DND-41 (cell line): ENCODE data around the gene CHMP1B.

Source experiments
- ATAC-seq: fragments of 200-7000 bp; cut with Tn5 transposase; 3 replicates; pipeline ENCODE4 v1.9.1; 2021; ENCODE audit warnings: low read depth; ENCODE audit not compliant: insufficient read depth
- DNase-seq: peaks from one replicate; pipeline ENCODE4 v3.0.0-alpha.2; 2020
- H2AFZ ChIP-seq: 2 replicates; pipeline ENCODE4 v1.6.0; 2012; ENCODE audit warnings: low read depth, low read length
- H3K27ac ChIP-seq: 2 replicates; pipeline ENCODE4 v1.5.1; 2012; ENCODE audit warnings: low read length, inconsistent platforms
- H3K27me3 ChIP-seq: fragments of 200-600 bp; sonication (generic); 2 replicates; pipeline ENCODE4 v1.6.0; 2012; ENCODE audit warnings: low read length, mild to moderate bottlenecking, inconsistent platforms; ENCODE audit not compliant: insufficient read depth, poor library complexity
- H3K36me3 ChIP-seq: 2 replicates; pipeline ENCODE4 v1.5.1; 2012; ENCODE audit warnings: low read length, inconsistent platforms; ENCODE audit not compliant: insufficient read depth
- H3K4me1 ChIP-seq: 2 replicates; pipeline ENCODE4 v1.5.1; 2012; ENCODE audit warnings: mild to moderate bottlenecking, low read length; ENCODE audit not compliant: insufficient read depth
- H3K4me2 ChIP-seq: 2 replicates; pipeline ENCODE4 v1.6.0; 2012; ENCODE audit warnings: mild to moderate bottlenecking, moderate library complexity, low read length, inconsistent platforms; ENCODE audit not compliant: insufficient read depth
- H3K4me3 ChIP-seq, 2 experiments: fragments of 200-600 bp in 1 of 2; shearing (Covaris generic) in 1 of 2; 2 replicates each; pipeline ENCODE4 v1.5.1; 2012 to 2016; ENCODE audit warnings: inconsistent platforms in 2 of 2, low read length in 2 of 2, mild to moderate bottlenecking in 2 of 2, low read depth in 1 of 2, moderate library complexity in 1 of 2
- H3K79me2 ChIP-seq: 2 replicates; pipeline ENCODE4 v1.6.0; 2012; ENCODE audit warnings: low read length, inconsistent platforms; ENCODE audit not compliant: insufficient read depth
- H3K9ac ChIP-seq: 2 replicates; pipeline ENCODE4 v1.6.0; 2012; ENCODE audit warnings: low read depth, mild to moderate bottlenecking, inconsistent platforms, low read length, moderate library complexity
- H3K9me3 ChIP-seq: 2 replicates; pipeline ENCODE4 v1.5.1; 2012; ENCODE audit warnings: low read length, moderate library complexity, mild to moderate bottlenecking, inconsistent platforms; ENCODE audit not compliant: insufficient read depth, severe bottlenecking
- H4K20me1 ChIP-seq: 2 replicates; pipeline ENCODE4 v1.6.0; 2012; ENCODE audit warnings: low read length; ENCODE audit not compliant: insufficient read depth
- EZH2 ChIP-seq: IDR thresholded peaks from 3 replicates; pipeline ENCODE4 v1.6.1; 2012; ENCODE audit warnings: borderline replicate concordance, low read depth, mild to moderate bottlenecking, moderate library complexity, low read length, inconsistent platforms; ENCODE audit not compliant: severe bottlenecking
- TF ChIP-seq, protein P1 (sequence below): IDR thresholded peaks from 2 replicates; pipeline ENCODE4 v1.5.1; 2012; ENCODE audit warnings: borderline replicate concordance, low read length, moderate library complexity, mild to moderate bottlenecking; ENCODE audit not compliant: poor library complexity, severe bottlenecking; ENCODE audit errors: extremely low read depth

The CHMP1B gene

GRCh38 chr18:11880586-11881304 is 29.5 kb downstream of the CHMP1B start:
- Histone ChIP-seq H3K4me3 (no peak overlapping the region), H4K20me1 (no peaks in the 10 kb centered on the region), H3K4me2 (no peak overlapping the region), H3K27me3 (no peaks in the 10 kb centered on the region), H3K27ac (no peak overlapping the region), H3K79me2 (no peaks in the 10 kb centered on the region), H3K9ac (no peak overlapping the region), H3K9me3 (no peaks in the 10 kb centered on the region), H3K4me1 (no peaks in the 10 kb centered on the region), H3K36me3 (peaks cover 21% of the 10 kb centered on the region), H2AFZ (no peak overlapping the region)
- TF ChIP-seq EZH2 = no peak
- TF ChIP-seq, protein P1, sequence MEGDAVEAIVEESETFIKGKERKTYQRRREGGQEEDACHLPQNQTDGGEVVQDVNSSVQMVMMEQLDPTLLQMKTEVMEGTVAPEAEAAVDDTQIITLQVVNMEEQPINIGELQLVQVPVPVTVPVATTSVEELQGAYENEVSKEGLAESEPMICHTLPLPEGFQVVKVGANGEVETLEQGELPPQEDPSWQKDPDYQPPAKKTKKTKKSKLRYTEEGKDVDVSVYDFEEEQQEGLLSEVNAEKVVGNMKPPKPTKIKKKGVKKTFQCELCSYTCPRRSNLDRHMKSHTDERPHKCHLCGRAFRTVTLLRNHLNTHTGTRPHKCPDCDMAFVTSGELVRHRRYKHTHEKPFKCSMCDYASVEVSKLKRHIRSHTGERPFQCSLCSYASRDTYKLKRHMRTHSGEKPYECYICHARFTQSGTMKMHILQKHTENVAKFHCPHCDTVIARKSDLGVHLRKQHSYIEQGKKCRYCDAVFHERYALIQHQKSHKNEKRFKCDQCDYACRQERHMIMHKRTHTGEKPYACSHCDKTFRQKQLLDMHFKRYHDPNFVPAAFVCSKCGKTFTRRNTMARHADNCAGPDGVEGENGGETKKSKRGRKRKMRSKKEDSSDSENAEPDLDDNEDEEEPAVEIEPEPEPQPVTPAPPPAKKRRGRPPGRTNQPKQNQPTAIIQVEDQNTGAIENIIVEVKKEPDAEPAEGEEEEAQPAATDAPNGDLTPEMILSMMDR = no peak
- DNase-seq = no peak
- no peak for ATAC-seq

GRCh38 chr18:11882636-11883035 is 31.4 kb downstream of the CHMP1B start:
- ATAC-seq (no peak), DNase-seq (no peak)
- Histone ChIP-seq H3K9ac (no peak overlapping the region), H3K79me2 (no peaks in the 10 kb centered on the region), H3K27ac (no peak overlapping the region), H3K27me3 (no peaks in the 10 kb centered on the region), H3K4me3 (no peak overlapping the region), H3K4me1 (no peaks in the 10 kb centered on the region), H3K36me3 (peaks cover 36% of the 10 kb centered on the region), H3K4me2 (no peak overlapping the region), H2AFZ (no peak overlapping the region), H3K9me3 (no peaks in the 10 kb centered on the region), H4K20me1 (no peaks in the 10 kb centered on the region)
- TF ChIP-seq, protein P1 = no peak
- no peak for TF ChIP-seq EZH2

GRCh38 chr18:11883153-11883552 is 31.9 kb downstream of the CHMP1B start:
- H3K4me3 ChIP-seq = no peak overlapping the region
- DNase-seq = no peak
- ATAC-seq = no peak
- no peaks in the 10 kb centered on the region for H4K20me1 ChIP-seq
- no peak overlapping the region for H3K27ac ChIP-seq
- H3K79me2 ChIP-seq = no peaks in the 10 kb centered on the region
- no peaks in the 10 kb centered on the region for H3K4me1 ChIP-seq
- H3K4me2 ChIP-seq = no peak overlapping the region
- H3K9me3 ChIP-seq = no peaks in the 10 kb centered on the region
- TF ChIP-seq, protein P1 = no peak
- no peak for TF ChIP-seq EZH2
- no peak overlapping the region for H2AFZ ChIP-seq
- no peak overlapping the region for H3K9ac ChIP-seq
- H3K27me3 ChIP-seq = no peaks in the 10 kb centered on the region
- H3K36me3 ChIP-seq = peaks cover 38% of the 10 kb centered on the region
